ENCODE results near the gene GPC6. TPM values are rescaled to one million over a fixed set of nuclear protein-coding genes. Genes with fewer than 3 reads are reported as not detected.
"Not testable (repeated sequence)": the region's sequence is repeated elsewhere in the genome, so short reads cannot be mapped to it uniquely, and the experiment has no call there.

GPC6 gene
- total RNA-seq, 1 donor from 2014 or later: not detected

DNA sequence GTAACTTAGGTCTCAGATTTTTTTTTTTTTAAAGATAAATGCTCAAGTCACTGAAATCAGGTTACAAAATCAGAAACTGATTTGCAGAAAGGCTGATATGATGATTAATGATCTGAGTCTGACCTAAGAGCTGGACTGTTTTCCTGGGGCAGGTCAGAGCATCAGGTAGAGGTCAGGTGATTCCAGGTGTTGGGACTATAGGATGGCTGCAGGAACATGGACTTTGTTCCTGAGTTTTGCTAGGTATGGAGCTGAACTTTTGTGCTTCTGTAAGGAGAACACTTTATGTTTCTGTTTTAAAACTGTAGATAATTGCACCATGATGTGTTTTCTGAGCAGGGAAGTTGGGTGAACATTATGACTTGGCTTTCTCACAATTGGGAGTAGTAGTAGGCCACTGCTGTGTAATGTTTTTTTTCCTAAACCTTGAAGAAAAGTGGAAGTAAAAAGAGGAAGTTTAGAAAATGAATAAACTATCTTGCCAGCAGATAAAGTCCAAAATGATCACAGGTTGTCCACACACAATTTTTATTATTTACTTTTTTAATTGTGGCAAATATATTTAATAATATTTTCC is 955.7 kb downstream of the GPC6 start:
- Mint-ChIP-seq H3K4me3 (no peak overlapping the region), H3K27ac (no peak overlapping the region), H3K27me3 (no peaks in the 10 kb centered on the region), H3K4me1 (peaks cover 3% of the 10 kb centered on the region), H3K36me3 (ENCODE audit: low read depth) (no peaks in the 10 kb centered on the region), H3K9me3 (peaks cover 7% of the 10 kb centered on the region)
- intact Hi-C loops (cut with micrococcal nuclease): no loop called here
- DNase-seq: no peak

- Mint-ChIP-seq H3K9me3 (peaks cover 7% of the 10 kb centered on the region), H3K4me1 (no peaks in the 10 kb centered on the region), H3K4me3 (no peak overlapping the region), H3K36me3 (ENCODE audit: low read depth) (no peaks in the 10 kb centered on the region), H3K27ac (no peak overlapping the region), H3K27me3 (peaks cover 2% of the 10 kb centered on the region)
- intact Hi-C loops (cut with micrococcal nuclease): no loop called here
- no peak for DNase-seq
Observed at GRCh38 chr13:94186470-94186869, 959.9 kb downstream of the GPC6 start.

DNA sequence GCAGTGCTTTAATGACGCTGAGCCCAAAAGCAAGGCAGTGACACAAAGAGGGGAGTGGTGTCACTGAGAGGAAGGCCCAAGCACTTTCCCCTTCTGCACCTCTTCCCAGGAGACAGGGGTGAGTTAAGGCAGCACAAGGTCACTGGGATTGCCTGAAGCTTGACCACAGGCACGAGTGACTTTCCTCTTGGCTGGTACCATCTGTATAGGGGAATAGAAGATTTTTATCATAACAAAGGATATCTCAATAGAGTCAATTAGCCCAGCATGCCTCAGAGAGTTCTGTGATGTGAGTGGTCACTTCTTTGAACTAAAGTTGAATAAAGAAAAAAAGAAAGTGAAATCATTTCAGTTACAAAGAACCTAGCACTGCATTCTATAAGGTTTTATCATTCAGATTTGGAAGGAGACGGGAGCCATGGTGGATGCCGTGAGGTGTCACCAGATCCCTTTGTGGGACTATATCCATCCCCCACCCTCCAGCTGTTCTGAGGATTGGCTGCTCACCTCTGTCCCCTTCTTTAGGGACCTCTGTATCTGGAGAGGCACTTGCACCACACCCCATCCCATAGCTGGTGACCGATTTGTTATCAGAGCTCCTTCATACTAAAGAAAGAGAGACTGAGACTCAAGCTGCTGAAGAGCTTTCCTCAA is 961.7 kb downstream of the GPC6 start:
- H3K36me3 Mint-ChIP-seq (ENCODE audit: low read depth): no peaks in the 10 kb centered on the region
- intact Hi-C loops (cut with micrococcal nuclease): no loop called here
- peaks cover 3% of the 10 kb centered on the region for H3K27me3 Mint-ChIP-seq
- no peak for DNase-seq
- H3K9me3 Mint-ChIP-seq: peaks cover 7% of the 10 kb centered on the region
- no peaks in the 10 kb centered on the region for H3K4me1 Mint-ChIP-seq
- H3K27ac Mint-ChIP-seq: no peak overlapping the region
- H3K4me3 Mint-ChIP-seq: no peak overlapping the region

DNA sequence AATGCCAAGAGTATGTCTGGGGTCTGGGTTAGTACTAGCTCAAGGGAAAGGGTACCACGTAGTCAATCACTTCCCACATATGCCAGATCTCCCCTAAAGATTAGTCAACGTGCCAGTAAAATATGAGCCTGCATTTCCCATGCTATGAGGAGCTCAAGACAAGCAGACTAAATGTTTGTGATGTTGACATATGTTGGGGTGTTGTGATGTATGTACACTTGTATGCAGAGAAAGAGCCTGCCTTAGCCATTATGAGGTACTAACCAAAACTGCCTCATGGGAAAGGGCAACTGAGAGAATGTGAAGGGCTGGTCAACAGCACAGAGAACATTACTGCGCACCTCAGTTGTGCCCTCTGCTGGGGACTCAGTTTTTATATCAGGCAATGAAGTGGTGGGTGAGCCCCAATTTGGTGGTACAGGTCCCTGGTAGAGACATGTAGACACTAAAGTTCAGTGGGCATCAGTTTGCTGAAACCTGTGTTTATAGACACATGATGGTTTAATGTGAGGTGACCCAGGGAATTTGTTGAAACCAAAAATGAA is 965.9 kb downstream of the GPC6 start:
- no peak overlapping the region for H3K27ac Mint-ChIP-seq
- no peaks in the 10 kb centered on the region for H3K4me1 Mint-ChIP-seq
- intact Hi-C loops (cut with micrococcal nuclease): loop anchor here (1.0 kb wide), 1 partner anchor 170 kb away; no protein-coding TSS in a partner anchor
- no peaks in the 10 kb centered on the region for H3K36me3 Mint-ChIP-seq (ENCODE audit: low read depth)
- no peak for DNase-seq
- H3K4me3 Mint-ChIP-seq: no peak overlapping the region
- H3K27me3 Mint-ChIP-seq: peaks cover 3% of the 10 kb centered on the region
- H3K9me3 Mint-ChIP-seq: peaks cover 5% of the 10 kb centered on the region

- Mint-ChIP-seq H3K27ac (no peak overlapping the region), H3K9me3 (peaks cover 5% of the 10 kb centered on the region), H3K36me3 (ENCODE audit: low read depth) (no peaks in the 10 kb centered on the region), H3K27me3 (peaks cover 3% of the 10 kb centered on the region), H3K4me1 (no peaks in the 10 kb centered on the region), H3K4me3 (no peak overlapping the region)
- DNase-seq: no peak
- intact Hi-C loops (cut with micrococcal nuclease): no loop called here
Observed at GRCh38 chr13:94195715-94196114, 969.1 kb downstream of the GPC6 start.

DNA sequence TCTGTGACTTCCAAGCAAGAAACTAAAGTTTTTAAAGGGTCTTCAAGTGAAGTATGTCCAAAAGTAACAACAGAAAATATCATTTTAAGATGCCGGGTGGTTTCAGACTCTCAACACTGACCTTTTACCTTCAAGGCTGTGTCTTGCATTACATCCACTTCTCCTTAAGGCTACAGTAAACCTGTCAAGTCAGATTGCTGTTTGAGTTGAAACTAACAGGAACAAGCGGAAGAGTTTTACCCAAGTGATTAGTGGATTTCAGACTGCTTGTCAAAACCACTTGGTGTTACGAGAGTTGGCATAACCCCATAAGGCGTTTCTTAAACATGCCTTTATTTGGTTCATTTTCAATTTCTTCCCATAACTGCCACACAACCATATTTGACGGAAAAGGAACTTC is 969.8 kb downstream of the GPC6 start:
- Mint-ChIP-seq H3K27me3 (peaks cover 1% of the 10 kb centered on the region), H3K9me3 (peaks cover 5% of the 10 kb centered on the region), H3K4me3 (no peak overlapping the region), H3K36me3 (ENCODE audit: low read depth) (no peaks in the 10 kb centered on the region), H3K27ac (no peak overlapping the region), H3K4me1 (no peaks in the 10 kb centered on the region)
- intact Hi-C loops (cut with micrococcal nuclease): no loop called here
- DNase-seq: no peak

GRCh38 chr13:94198681-94199080 is 972.1 kb downstream of the GPC6 start:
- no peak overlapping the region for H3K27ac Mint-ChIP-seq
- intact Hi-C loops (cut with micrococcal nuclease): no loop called here
- DNase-seq: no peak
- peaks cover 5% of the 10 kb centered on the region for H3K9me3 Mint-ChIP-seq
- no peaks in the 10 kb centered on the region for H3K27me3 Mint-ChIP-seq
- no peaks in the 10 kb centered on the region for H3K36me3 Mint-ChIP-seq (ENCODE audit: low read depth)
- no peaks in the 10 kb centered on the region for H3K4me1 Mint-ChIP-seq
- H3K4me3 Mint-ChIP-seq: no peak overlapping the region

- no peaks in the 10 kb centered on the region for H3K27me3 Mint-ChIP-seq
- peaks cover 5% of the 10 kb centered on the region for H3K9me3 Mint-ChIP-seq
- no peak for DNase-seq
- intact Hi-C loops (cut with micrococcal nuclease): no loop called here
- H3K27ac Mint-ChIP-seq: no peak overlapping the region
- no peaks in the 10 kb centered on the region for H3K4me1 Mint-ChIP-seq
- no peak overlapping the region for H3K4me3 Mint-ChIP-seq
- no peaks in the 10 kb centered on the region for H3K36me3 Mint-ChIP-seq (ENCODE audit: low read depth)
Observed at GRCh38 chr13:94199135-94199534, 972.5 kb downstream of the GPC6 start.

DNA sequence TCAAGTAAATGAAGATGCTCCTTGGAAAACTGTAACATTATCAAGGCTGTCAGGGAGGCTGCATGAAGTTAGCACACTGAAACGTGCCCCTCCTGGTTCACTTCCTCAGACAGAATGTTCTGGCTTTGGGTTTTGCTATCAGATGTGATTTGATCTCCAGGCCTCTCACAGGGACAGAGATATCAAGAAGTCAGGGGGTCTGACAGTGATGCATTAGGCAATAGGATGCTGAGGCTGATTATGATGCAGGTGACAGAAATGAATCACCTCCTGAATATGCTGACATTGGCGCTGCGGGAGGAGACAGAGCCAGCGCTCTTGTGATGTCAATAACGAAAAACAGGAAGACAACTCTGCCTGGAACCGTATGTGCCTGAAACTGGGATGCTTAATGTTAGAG is 974.4 kb downstream of the GPC6 start:
- Mint-ChIP-seq H3K9me3 (peaks cover 5% of the 10 kb centered on the region), H3K36me3 (ENCODE audit: low read depth) (no peaks in the 10 kb centered on the region), H3K4me1 (no peaks in the 10 kb centered on the region), H3K4me3 (no peak overlapping the region), H3K27me3 (no peaks in the 10 kb centered on the region), H3K27ac (no peak overlapping the region)
- intact Hi-C loops (cut with micrococcal nuclease): no loop called here
- DNase-seq: no peak

DNA sequence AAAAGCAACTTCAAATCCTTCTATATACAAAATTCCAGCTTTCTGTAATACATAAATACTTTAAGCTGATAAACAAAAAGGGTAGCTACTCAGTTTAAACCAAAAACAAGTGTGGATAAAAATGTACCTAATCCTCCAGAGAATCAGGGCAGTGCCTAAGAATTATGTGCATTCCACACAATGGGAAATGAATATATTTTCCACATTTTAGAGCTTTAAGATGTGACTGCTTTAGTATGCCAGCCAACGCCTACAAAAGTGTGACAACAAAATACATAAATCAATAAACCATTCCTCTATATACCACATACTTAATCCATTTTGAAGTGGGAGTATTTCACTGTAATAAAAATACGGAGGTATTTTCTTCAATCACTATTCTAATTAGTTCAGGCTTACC is 977.6 kb downstream of the GPC6 start:
- Mint-ChIP-seq H3K9me3 (no peaks in the 10 kb centered on the region), H3K4me3 (no peak overlapping the region), H3K4me1 (no peaks in the 10 kb centered on the region), H3K36me3 (ENCODE audit: low read depth) (no peaks in the 10 kb centered on the region), H3K27ac (no peak overlapping the region), H3K27me3 (no peaks in the 10 kb centered on the region)
- intact Hi-C loops (cut with micrococcal nuclease): no loop called here
- no peak for DNase-seq

DNA sequence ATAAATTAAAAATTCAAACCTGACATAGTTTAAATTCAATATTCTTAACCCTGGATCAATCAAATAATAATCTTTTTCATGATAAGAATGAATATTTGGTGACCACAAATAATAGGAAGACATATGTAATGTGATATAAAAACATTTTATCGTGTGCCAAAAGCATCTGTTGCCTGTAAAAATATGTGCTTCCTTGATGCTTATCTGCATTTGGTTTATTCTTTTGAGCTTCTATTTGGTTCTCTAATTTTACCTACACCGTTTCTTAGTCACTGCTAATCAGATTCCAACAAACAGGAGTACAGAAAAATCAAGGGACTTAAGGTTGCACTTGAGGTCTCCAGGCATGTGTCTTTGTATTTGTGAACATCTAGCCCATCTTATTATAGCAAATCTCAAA is 978.3 kb downstream of the GPC6 start:
- no peak overlapping the region for H3K4me3 Mint-ChIP-seq
- H3K9me3 Mint-ChIP-seq: no peaks in the 10 kb centered on the region
- no peaks in the 10 kb centered on the region for H3K27me3 Mint-ChIP-seq
- no peak overlapping the region for H3K27ac Mint-ChIP-seq
- intact Hi-C loops (cut with micrococcal nuclease): no loop called here
- H3K4me1 Mint-ChIP-seq: no peaks in the 10 kb centered on the region
- no peaks in the 10 kb centered on the region for H3K36me3 Mint-ChIP-seq (ENCODE audit: low read depth)
- no peak for DNase-seq

GRCh38 chr13:94205896-94206295 is 979.3 kb downstream of the GPC6 start:
- no peaks in the 10 kb centered on the region for H3K36me3 Mint-ChIP-seq (ENCODE audit: low read depth)
- no peaks in the 10 kb centered on the region for H3K27me3 Mint-ChIP-seq
- intact Hi-C loops (cut with micrococcal nuclease): no loop called here
- no peak overlapping the region for H3K27ac Mint-ChIP-seq
- no peak overlapping the region for H3K4me3 Mint-ChIP-seq
- no peaks in the 10 kb centered on the region for H3K4me1 Mint-ChIP-seq
- no peaks in the 10 kb centered on the region for H3K9me3 Mint-ChIP-seq
- no peak for DNase-seq

GRCh38 chr13:94209117-94209516 is 982.5 kb downstream of the GPC6 start:
- Mint-ChIP-seq H3K4me1 (no peaks in the 10 kb centered on the region), H3K27me3 (peaks cover 2% of the 10 kb centered on the region), H3K4me3 (no peak overlapping the region), H3K36me3 (ENCODE audit: low read depth) (no peaks in the 10 kb centered on the region), H3K9me3 (no peaks in the 10 kb centered on the region), H3K27ac (no peak overlapping the region)
- DNase-seq: no peak
- intact Hi-C loops (cut with micrococcal nuclease): no loop called here

DNA sequence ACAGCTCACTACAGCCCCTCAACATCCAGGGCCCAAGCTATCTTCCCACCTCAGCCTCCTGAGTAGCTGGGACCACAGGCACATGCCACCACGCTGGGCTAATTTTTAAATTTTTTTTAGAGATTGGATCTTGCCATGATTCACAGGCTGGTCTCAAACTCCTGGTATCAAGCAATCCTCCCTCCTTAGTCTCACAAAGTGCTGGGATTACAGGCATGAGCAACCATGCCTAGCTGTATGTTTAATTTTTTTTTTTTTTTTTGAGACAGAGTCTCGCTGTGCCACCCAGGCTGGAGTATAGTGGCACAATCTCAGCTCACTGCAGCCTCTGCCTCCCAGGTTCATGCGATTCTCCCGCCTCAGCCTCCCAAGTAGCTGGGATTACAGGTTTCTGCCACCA is 983.3 kb downstream of the GPC6 start:
- intact Hi-C loops (cut with micrococcal nuclease); H3K27me3 Mint-ChIP-seq; H3K9me3 Mint-ChIP-seq; DNase-seq; H3K4me3 Mint-ChIP-seq; H3K27ac Mint-ChIP-seq; H3K36me3 Mint-ChIP-seq (ENCODE audit: low read depth); H3K4me1 Mint-ChIP-seq: not testable (repeated sequence)

GRCh38 chr13:94210816-94211215 is 984.2 kb downstream of the GPC6 start:
- Mint-ChIP-seq H3K27ac (no peak overlapping the region), H3K9me3 (no peaks in the 10 kb centered on the region), H3K27me3 (peaks cover 2% of the 10 kb centered on the region), H3K36me3 (ENCODE audit: low read depth) (no peaks in the 10 kb centered on the region), H3K4me1 (no peaks in the 10 kb centered on the region), H3K4me3 (no peak overlapping the region)
- DNase-seq: no peak
- intact Hi-C loops (cut with micrococcal nuclease): no loop called here

Measured in activated CD4-positive, alpha-beta T cell treated with anti-CD3 and anti-CD28 coated beads, Interleukin-2, amount 10 ng/mL, durations not matched to agents 24 days and 14 days (primary cell).